ENCODE data around the gene FBN2. TPM values are rescaled to one million over a fixed set of nuclear protein-coding genes. Genes with fewer than 3 reads are reported as not detected.

FBN2 gene
- total and polyA plus RNA-seq, 2 of the 4 experiments (the other 2 are of a cell fraction): 26.7 to 69.0 TPM

DNA sequence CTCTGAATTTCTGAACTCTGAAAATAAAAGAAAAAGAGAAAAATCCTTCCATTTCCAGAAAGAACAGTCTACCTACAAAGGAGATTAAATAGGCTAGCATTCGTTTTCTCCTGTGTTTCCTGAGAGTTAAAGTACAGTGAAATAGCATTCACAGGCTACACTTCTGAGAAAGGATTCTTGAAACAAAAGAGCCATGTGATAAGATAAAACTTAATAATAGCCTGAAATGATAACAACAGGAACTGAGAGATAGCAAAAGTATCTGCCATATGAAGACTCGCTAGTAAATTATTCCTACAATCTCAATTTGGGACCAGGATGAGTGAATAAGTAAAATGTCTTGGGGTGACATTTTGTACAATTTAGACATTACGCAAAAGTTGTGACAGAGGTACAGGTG is 62.4 kb downstream of the FBN2 start:
- Histone ChIP-seq H2AK9ac (replicated peaks; ENCODE audit: low read depth, low read length, poor library complexity) (no peak overlapping the region), H2AFZ (replicated peaks; ENCODE audit: low read length, poor library complexity) (no peak overlapping the region), H3K23ac (ENCODE audit: low read depth, low read length) (no peak overlapping the region), H3K9ac (ENCODE audit: low read depth, low read length) (no peak overlapping the region), H2BK15ac (ENCODE audit: low read depth, low read length) (no peak overlapping the region), H3K4me3 (ENCODE audit: insufficient read depth, low read depth, low read length) (no peak overlapping the region), H2BK120ac (ENCODE audit: low read depth, low read length) (no peak overlapping the region), H2BK20ac (ENCODE audit: low read depth, low read length) (no peak overlapping the region), H3K4me1 (ENCODE audit: control insufficient read depth, insufficient read depth, low read length) (no peaks in the 10 kb centered on the region; the same call in 1 of the 2 replicates), H3K9me1 (ENCODE audit: insufficient read depth, low read length) (no peaks in the 10 kb centered on the region; the same call in 1 of the 2 replicates), H4K91ac (ENCODE audit: insufficient read depth, low read depth, low read length) (no peak overlapping the region), H3K36me3 (ENCODE audit: control insufficient read depth, insufficient read depth, low read length) (0 out of 2 replicates have a peak, but pooled peaks cover 3% of the 10 kb centered on the region), H4K8ac (ENCODE audit: low read depth in 2 of 2, low read length in 2 of 2) (no peak overlapping the region), H4K20me1 (ENCODE audit: insufficient read depth, low read length) (no peaks in the 10 kb centered on the region; the same call in 1 of the 2 replicates), H2AK5ac (ENCODE audit: low read depth, low read length) (no peak overlapping the region), H3K56ac (ENCODE audit: extremely low read depth, insufficient read depth, low read length) (no peak overlapping the region), H3K27ac (ENCODE audit: insufficient read depth, low read length) (no peak overlapping the region), H3K14ac (replicated peaks; ENCODE audit: low read depth, low read length) (no peak overlapping the region), H3K4ac (ENCODE audit: low read depth, low read length) (no peak overlapping the region), H3K79me1 (ENCODE audit: low read depth in 1 of 2, low read length in 2 of 2) (peaks cover 2 to 13% of the 10 kb centered on the region in 2 experiments; a peak in 2 of 4 replicates), H4K5ac (ENCODE audit: low read depth, low read length) (no peak overlapping the region), H3K9me3 (ENCODE audit: control insufficient read depth, insufficient read depth, low read length) (no peaks in the 10 kb centered on the region), H3K27me3 (ENCODE audit: control insufficient read depth, insufficient read depth, low read length) (no peaks in the 10 kb centered on the region), H2BK5ac (ENCODE audit: low read depth, low read length, poor library complexity, severe bottlenecking) (no peak overlapping the region), H3K18ac (ENCODE audit: low read depth, low read length) (no peak overlapping the region), H3K4me2 (ENCODE audit: low read depth, low read length) (no peak overlapping the region)
- no TSS peak for BruUV-seq (replicated peaks)
- no CpG with 5 or more reads among the region's 3 CpGs for WGBS, 2 experiments (ENCODE audit: extremely low coverage in 2 of 2, insufficient read length in 1 of 2)
- in situ Hi-C loops (cut with MboI; ENCODE audit: low sequenced_read_pairs) (loop anchor here (25.0 kb wide), 1 partner anchor 913 kb away; no protein-coding TSS in a partner anchor), intact Hi-C loops (cut with micrococcal nuclease) (no loop called here), dilution Hi-C loops (cut with HindIII; ENCODE audit: low sequenced_read_pairs, unreplicated experiment) (no loop called here)
- DNase-seq: no peak
- ChIA-PET POLR2A (ENCODE audit: unreplicated experiment) (no interaction called here), CTCF (no interaction called here)
- no peak for ATAC-seq (ENCODE audit: low read depth)
- TF ChIP-seq MAZ (IDR thresholded peaks at IDR 0.05; ENCODE audit: borderline replicate concordance, low read depth, low read length): no peak
- TF ChIP-seq POLR2A (IDR thresholded peaks at IDR 0.05; ENCODE audit: low read depth, low read length): no peak
- no peak for TF ChIP-seq RFX5 (IDR thresholded peaks at IDR 0.05; ENCODE audit: low read depth, low read length)
- TF ChIP-seq MXI1 (IDR thresholded peaks at IDR 0.05; ENCODE audit: borderline replicate concordance, low read depth, low read length): no peak
- TF ChIP-seq, protein P1, sequence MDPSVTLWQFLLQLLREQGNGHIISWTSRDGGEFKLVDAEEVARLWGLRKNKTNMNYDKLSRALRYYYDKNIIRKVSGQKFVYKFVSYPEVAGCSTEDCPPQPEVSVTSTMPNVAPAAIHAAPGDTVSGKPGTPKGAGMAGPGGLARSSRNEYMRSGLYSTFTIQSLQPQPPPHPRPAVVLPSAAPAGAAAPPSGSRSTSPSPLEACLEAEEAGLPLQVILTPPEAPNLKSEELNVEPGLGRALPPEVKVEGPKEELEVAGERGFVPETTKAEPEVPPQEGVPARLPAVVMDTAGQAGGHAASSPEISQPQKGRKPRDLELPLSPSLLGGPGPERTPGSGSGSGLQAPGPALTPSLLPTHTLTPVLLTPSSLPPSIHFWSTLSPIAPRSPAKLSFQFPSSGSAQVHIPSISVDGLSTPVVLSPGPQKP (IDR thresholded peaks at IDR 0.05; ENCODE audit: borderline replicate concordance, low read depth, low read length): no peak
